HEK293 (cell line): ENCODE measurements around the gene DOK5.

Experiments
- MYNN ChIP-seq: fragments of 450-650 bp; formaldehyde crosslinking; IDR thresholded peaks from 2 replicates; pipeline ENCODE4 v1.5.1; 2016; ENCODE audit warnings: missing biosample characterization, missing genetic modification characterization, borderline replicate concordance
- ZEB2 ChIP-seq: fragments of 450-650 bp; formaldehyde crosslinking; IDR thresholded peaks from 2 replicates; pipeline ENCODE4 v1.5.1; 2016; ENCODE audit warnings: missing biosample characterization, missing genetic modification characterization
- ZNF114 ChIP-seq: fragments of 450-650 bp; formaldehyde crosslinking; IDR thresholded peaks from 2 replicates; pipeline ENCODE4 v1.5.0; 2017; ENCODE audit warnings: missing biosample characterization, missing genetic modification characterization
- ZNF133 ChIP-seq: fragments of 450-650 bp; formaldehyde crosslinking; IDR thresholded peaks from 2 replicates; pipeline ENCODE4 v1.5.1; 2016; ENCODE audit warnings: missing biosample characterization, missing genetic modification characterization
- ZNF76 ChIP-seq: fragments of 450-650 bp; formaldehyde crosslinking; IDR thresholded peaks from 2 replicates; pipeline ENCODE4; 2016; ENCODE audit warnings: low read depth, missing biosample characterization, missing genetic modification characterization, borderline replicate concordance
- ZNF785 ChIP-seq: fragments of 450-650 bp; formaldehyde crosslinking; IDR thresholded peaks from 2 replicates; pipeline ENCODE4 v1.5.1; 2016; ENCODE audit warnings: missing biosample characterization, missing genetic modification characterization
- ZNF792 ChIP-seq: fragments of 450-650 bp; formaldehyde crosslinking; IDR thresholded peaks from 2 replicates; pipeline ENCODE4 v1.5.1; 2016; ENCODE audit warnings: missing biosample characterization, missing genetic modification characterization
- TF ChIP-seq, protein P1 (sequence below): fragments of 450-650 bp; formaldehyde crosslinking; IDR thresholded peaks from 2 replicates; pipeline ENCODE4 v1.5.1; 2016; ENCODE audit warnings: missing biosample characterization, missing genetic modification characterization
- TF ChIP-seq, protein P2 (sequence below): fragments of 450-650 bp; formaldehyde crosslinking; IDR thresholded peaks from 2 replicates; pipeline ENCODE4 v1.5.1; 2016; ENCODE audit warnings: missing biosample characterization, missing genetic modification characterization

DNA sequence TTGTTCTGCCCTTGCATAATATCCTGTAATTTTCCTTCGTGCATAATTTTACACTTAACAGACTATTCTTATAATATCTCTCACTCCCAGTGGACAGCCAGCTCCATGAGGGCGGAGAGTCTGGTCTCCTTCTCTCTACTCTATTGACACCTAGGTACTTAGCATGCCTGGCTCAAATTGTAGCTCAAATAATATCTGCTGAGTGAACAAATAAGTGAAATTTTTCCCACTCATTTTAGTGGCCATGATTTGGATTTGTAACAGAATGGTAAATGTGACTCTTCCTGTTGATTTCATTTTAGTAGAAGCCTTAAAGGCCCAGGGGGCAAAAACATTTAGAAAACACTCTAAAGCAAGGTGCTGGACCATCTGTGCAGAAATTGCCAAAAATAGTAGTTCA, 7.8 kb upstream of the DOK5 start:
- no peak for TF ChIP-seq ZNF114 (tag by site-specific recombination)
- TF ChIP-seq, protein P1, sequence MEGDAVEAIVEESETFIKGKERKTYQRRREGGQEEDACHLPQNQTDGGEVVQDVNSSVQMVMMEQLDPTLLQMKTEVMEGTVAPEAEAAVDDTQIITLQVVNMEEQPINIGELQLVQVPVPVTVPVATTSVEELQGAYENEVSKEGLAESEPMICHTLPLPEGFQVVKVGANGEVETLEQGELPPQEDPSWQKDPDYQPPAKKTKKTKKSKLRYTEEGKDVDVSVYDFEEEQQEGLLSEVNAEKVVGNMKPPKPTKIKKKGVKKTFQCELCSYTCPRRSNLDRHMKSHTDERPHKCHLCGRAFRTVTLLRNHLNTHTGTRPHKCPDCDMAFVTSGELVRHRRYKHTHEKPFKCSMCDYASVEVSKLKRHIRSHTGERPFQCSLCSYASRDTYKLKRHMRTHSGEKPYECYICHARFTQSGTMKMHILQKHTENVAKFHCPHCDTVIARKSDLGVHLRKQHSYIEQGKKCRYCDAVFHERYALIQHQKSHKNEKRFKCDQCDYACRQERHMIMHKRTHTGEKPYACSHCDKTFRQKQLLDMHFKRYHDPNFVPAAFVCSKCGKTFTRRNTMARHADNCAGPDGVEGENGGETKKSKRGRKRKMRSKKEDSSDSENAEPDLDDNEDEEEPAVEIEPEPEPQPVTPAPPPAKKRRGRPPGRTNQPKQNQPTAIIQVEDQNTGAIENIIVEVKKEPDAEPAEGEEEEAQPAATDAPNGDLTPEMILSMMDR, result no peak
- TF ChIP-seq ZNF792 (tag by site-specific recombination), result no peak
- TF ChIP-seq, protein P2, sequence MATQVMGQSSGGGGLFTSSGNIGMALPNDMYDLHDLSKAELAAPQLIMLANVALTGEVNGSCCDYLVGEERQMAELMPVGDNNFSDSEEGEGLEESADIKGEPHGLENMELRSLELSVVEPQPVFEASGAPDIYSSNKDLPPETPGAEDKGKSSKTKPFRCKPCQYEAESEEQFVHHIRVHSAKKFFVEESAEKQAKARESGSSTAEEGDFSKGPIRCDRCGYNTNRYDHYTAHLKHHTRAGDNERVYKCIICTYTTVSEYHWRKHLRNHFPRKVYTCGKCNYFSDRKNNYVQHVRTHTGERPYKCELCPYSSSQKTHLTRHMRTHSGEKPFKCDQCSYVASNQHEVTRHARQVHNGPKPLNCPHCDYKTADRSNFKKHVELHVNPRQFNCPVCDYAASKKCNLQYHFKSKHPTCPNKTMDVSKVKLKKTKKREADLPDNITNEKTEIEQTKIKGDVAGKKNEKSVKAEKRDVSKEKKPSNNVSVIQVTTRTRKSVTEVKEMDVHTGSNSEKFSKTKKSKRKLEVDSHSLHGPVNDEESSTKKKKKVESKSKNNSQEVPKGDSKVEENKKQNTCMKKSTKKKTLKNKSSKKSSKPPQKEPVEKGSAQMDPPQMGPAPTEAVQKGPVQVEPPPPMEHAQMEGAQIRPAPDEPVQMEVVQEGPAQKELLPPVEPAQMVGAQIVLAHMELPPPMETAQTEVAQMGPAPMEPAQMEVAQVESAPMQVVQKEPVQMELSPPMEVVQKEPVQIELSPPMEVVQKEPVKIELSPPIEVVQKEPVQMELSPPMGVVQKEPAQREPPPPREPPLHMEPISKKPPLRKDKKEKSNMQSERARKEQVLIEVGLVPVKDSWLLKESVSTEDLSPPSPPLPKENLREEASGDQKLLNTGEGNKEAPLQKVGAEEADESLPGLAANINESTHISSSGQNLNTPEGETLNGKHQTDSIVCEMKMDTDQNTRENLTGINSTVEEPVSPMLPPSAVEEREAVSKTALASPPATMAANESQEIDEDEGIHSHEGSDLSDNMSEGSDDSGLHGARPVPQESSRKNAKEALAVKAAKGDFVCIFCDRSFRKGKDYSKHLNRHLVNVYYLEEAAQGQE (tag by site-specific recombination), result no peak
- no peak for TF ChIP-seq MYNN (tag by site-specific recombination)
- no peak for TF ChIP-seq ZNF76
- TF ChIP-seq ZNF133, result no peak
- no peak for TF ChIP-seq ZNF785 (tag by site-specific recombination)
- no peak for TF ChIP-seq ZEB2 (tag by site-specific recombination)
